Stimulated activated CD8-positive, alpha-beta memory T cell treated with anti-CD3 and anti-CD28 coated beads, Interleukin-12 subunit alpha, Interleukin-12 subunit beta, amount 100 ng/mL, for 1 hour (primary cell): ENCODE measurements around the gene SPATS2.
"Not testable (repeated sequence)": the region's sequence is repeated elsewhere in the genome, so short reads cannot be mapped to it uniquely, and the experiment has no call there.

Experiments
- DNase-seq: peaks from one replicate; pipeline ENCODE4 v3.0.0-alpha.2; 2020; ENCODE audit warnings: low read depth

The SPATS2 gene

DNA sequence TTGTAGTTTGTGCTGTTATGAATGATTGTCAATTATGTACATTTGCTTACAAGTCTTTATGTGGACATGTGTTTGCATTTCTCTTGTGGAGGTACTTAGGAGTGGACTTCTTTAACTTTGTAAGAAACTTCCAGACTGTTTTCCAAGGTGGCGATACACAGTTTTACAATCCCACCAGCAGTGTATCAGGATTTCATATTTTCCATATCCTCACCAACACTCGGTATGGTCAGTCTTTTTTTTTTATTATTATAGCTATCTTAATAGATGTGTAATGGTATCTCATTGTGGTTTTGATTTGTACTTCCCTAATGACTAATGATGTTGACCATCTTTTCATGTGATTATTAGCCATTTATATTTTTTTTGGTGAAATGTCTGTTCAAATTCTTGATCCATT, 97.9 kb downstream of the SPATS2 start:
- DNase-seq: no peak

DNA sequence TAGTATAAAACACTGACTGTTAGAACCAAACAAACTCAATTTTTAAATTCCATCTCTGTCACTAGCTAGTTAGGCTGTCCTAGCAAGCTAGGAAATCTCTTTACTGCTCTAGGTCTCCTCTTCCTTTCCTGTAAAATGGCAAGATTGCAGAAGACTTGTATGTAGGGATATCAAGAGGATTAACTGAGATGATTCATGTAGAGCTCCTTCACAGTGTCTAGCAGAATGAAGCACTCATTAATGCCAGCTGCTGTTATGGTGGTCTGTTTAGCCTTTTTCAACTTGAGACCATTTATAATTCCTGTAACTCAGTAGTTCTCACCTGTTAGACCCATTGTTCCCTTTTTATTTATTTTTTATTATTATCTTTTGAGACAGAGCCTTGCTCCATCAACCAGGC, 103.7 kb downstream of the SPATS2 start:
- no peak for DNase-seq

DNA sequence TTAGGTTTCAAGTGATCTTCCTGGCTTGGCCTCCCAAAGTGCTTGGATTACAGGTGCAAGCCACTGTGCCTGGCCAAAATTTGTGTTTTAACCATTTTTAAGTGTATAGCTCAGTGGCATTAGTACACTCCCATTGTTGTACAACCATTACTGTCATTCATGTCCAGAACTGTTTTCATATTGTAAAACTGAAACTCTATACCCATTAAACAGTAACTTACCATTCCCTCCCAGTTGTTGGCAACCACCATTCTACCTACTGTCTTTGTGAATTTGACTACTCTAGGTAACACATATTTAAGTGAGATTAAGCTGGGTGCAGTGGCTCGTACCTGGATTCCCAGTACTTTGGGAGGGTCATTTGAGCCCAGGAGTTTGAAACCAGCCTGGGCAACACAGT, 104.3 kb downstream of the SPATS2 start:
- DNase-seq: no peak

DNA sequence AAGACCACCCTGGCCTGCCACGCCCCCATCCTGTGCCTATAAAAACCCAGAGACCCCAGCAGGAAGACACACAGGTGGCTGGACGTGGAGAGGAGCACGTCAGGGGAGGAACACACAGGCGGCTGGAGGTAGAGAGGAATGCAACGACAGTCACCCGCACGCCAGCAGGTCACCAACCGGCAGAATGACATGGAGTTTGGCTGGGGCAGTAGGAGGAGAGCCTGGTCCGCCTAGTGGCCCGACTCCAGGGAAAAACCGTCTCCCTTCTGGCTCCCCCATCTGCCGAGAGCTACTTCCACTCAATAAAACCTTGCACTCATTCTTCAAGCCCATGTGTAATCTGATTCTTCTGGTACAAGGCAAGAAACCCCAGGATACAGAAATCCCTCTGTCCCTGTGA, 108.8 kb downstream of the SPATS2 start:
- DNase-seq: no peak

DNA sequence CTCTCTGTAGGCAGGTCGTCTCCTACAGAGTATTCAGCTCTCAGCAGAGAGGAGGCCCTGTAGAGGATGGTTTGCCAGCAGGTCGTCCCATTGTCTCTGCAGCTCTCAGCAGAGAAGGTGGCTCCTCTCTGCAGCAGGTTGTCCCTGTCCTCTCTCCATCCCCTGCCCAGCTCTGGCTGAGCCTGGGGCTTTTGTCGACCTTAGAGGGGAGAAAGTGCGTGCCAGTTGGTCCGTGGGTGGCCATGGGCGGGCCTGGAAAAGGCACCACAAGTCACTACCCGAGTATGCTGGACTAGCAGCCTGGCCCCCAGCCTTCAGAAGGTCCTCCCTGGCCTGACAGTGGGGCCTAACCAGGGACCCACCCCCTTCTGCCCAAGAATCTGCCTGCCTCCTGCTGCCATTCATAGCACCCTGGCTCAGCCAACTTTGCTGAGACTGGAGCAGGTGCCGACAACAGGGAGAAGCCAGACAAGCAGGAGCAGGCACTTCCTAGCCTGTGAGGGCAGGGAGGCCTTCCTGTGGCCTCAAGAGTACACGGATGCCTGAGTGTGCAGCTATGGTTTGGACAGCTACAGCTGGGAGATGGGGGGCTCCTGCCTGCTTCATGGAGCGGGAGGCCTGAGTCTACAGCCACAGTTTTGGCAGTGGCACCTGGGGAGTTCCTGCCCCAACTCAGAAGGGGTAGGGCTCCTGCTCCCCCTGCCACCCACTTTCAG, 111.8 kb downstream of the SPATS2 start:
- no peak for DNase-seq

DNA sequence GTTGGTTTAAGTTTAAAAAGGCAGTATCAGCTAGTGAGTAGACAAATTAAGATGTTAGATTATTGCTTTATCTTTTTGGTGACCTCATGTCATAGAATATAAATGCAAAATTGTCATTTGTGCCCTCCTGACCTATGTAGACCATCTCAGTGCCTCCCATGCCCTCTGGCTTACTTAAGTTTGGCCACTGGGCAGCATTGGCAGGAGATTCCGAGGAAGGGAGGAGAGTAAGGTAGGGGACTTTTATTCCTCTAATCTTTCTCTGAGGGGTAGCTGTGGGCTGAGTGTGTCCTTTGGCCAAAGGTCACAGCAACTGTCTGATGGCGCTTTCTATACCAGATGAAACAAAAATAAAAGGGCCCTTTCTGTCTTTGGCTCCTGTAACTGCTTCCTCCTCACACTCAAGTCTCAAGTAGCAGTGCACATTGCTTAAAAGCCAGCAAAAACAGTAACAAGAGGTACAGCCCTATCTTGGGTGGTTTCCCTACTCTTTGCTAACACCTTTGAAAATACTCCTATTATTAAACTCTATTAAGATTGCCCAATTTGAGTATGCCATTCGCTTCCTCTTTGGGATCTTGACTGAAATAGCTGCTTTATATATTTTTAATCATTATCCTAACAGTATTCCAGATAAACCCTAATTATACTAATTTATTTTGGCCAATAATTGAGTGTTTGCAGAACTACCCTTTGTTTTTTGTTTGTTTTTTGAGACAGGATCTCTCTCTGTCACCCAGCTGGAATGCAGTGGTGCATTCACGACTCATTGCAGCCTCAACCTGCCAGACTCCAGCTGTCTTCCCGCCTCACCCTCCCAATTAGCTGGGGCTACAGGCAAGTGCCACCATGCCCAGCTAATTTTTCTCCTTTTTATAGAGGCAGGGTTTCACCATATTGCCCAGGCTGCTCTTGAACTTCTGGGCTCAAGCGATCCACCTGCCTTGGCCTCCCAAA, 115.1 kb downstream of the SPATS2 start:
- no peak for DNase-seq

DNA sequence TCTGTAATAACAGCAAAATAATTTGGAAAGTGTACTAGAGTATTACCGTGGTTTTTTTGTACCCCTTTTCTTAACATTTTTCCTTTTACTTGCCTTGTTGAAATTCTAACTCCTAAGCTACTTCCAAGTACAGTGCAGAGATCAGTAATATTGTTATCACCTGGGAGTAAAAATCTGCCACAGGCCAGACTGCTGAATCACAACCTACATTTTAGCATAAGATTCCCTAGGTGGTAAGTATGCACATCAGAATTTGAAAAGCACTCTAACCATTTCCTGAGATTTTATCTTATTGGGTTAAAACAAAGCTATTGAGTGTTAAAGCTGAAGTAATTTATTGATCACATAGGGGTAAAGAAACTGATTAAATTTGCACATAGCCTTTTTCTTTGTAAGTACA, 116.4 kb downstream of the SPATS2 start:
- DNase-seq: no peak

DNA sequence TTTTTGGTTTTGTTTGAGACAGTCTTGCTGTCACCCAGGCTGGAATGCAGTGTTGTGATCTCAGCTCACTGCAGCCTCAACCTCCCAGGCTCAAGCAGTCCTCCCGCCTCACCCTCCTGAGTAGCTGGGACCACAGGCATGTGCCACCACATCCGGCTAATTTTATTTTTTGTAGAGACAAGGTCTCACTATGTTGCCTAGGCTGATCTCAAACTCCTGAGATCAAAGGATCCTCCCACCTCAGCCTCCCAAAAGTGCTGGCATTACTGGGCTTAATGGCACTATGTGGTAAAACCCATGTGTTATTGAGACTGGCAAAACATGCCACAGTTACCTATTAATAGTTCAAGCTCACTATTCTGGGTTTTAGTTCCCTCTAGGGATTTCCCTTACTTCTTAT, 120.3 kb downstream of the SPATS2 start:
- no peak for DNase-seq

DNA sequence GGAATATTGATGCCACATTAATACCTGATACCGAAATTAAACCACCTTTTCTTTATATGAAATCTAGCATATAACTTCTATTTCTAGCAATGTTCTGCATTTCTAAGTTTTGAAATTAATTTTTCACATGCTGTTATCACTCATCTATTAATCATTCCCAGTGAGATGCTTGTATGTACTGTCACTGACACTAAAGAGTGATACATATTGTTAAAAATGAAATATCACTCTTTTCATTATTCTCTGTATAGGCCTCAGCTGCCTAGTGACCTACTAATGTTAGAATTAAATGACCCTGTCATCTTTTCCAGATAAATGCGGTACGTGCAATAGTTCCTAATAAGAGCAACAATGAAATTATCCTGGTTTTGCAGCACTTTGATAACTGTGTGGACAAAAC, 121.9 kb downstream of the SPATS2 start:
- DNase-seq: no peak

DNA sequence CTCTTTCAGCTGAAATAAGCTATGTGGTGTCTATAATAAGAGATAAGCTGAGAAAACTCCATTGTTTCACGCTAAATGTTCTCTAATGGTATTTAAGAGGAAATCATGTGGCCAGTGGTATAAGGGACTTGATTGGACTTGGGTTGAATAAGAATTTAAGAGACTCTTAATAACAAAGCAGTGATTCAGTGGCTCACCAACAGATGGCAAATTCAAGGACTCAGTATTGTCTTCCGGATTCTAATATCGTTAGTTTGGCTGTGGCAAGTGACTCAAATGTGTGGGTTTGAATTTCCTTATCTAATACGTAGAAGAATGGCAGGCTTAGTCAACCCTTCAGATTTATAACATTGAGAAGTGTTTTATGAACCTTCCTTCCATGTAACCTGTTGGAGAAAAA, 122.5 kb downstream of the SPATS2 start:
- no peak for DNase-seq

DNA sequence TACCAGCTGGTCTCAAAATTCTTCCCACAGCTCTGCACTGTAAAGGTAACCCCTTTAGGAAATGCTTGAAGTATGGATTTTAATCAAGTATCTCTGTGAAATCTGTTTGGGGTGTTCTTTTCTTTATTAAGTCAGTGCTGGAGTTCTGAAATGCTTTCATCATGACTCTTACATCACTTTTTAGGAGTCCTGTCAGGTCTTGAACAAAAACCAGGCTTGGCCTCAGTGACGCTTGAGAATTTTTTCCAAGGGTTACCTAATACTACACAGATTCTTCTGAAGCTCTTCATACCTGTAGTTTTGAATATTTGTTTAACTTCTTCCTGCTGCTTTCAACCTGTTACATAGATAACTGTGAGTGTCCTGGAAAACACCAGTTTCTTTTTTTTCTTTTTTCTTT, 124.6 kb downstream of the SPATS2 start:
- DNase-seq: no peak

DNA sequence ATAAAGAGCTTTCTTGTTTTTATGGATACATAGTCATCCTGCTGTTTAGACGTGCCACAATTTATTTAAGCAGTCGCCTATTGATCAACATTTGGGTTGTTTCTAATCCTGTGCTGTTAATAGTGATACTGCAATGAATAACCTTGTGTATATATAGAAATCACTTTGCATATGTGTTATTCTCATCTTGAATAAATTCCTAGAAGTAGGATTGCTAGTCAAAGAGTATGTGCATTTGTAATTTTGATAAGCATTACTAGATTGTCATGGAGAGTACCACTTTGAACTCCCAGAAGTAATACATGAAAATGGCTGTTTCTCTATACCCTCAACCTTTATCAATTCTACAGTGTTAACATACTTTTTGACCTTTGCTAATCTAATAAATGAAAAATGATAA, 126.6 kb downstream of the SPATS2 start:
- DNase-seq: no peak

DNA sequence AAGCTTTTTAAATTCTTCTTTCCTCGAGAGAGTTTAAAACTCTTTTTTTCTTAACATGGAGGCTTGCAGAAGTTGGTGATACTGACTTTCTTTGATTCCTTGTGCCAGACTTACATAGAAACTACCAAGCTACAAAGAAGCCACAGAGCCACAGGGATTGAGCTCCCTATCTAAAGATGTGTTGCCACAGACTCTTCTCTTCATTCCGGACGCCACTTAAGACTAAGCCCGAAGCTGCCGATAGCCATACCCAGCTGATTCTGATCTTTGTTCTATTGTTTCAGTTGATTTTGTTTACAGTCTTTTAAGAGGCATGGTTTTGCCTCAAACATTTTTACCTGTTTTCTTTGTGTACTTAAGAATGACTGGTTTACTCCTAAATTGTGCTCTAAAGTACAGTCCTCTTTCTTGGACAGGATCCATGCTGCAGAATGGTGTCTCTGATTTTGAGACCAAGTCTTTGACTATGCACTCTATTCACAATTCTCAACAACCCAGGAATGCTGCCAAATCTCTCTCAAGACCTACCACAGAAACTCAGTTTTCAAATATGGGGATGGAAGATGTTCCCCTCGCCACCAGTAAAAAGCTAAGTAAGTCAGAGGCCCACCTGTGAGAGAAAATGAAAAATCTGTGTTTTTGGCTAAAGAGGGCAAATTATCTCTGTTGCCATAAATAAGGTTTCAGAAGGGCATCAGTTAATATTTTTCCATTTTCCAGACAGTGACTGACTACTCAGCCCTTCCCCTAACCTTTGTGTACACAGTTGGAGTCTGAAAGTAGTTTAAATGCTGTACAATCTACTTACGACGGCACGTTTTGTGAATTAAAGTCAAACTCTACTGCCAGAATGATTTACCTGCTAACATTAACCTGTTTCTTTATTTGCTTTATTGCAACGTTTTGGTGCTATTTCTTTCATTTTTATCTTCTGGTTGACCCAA, 129.4 kb downstream of the SPATS2 start:
- DNase-seq: no peak

DNA sequence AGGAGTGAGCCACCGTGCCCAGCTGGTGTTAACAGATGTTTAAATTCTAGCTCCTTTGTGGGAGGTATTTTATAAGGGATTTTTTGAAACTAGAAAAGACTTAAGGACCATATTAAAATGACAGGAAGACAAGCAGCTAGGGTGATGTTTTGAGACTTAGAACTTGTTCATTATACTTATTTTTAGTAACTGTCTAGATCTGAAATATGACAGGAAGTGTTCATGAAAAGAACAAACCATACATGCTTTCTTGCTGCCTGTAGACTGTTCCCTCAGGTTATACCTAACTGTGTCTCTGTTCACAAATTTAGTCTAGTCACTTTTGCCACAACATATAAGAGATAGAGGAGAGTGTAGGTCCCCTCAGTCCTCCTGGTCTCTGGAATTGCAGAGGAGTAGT, 134.6 kb downstream of the SPATS2 start:
- no peak for DNase-seq

DNA sequence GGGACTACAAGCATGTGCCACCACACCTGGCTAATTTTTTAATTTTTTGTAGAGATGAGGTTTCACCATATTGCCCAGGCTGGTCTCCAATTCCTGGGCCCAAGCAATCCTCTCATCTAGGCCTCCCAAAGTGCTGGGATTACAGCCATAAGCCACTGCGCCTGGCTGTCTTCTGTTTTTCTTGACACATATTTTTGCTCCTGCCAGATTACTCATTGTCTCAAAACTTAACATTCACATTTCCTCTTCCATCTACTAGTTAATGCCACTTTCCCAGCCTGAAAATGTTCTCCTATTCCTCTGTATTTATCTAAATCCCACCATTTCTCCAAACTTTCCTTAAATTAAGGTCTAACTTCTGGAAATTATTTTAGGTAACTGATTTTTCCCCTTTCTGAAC, 135.3 kb downstream of the SPATS2 start:
- no peak for DNase-seq

DNA sequence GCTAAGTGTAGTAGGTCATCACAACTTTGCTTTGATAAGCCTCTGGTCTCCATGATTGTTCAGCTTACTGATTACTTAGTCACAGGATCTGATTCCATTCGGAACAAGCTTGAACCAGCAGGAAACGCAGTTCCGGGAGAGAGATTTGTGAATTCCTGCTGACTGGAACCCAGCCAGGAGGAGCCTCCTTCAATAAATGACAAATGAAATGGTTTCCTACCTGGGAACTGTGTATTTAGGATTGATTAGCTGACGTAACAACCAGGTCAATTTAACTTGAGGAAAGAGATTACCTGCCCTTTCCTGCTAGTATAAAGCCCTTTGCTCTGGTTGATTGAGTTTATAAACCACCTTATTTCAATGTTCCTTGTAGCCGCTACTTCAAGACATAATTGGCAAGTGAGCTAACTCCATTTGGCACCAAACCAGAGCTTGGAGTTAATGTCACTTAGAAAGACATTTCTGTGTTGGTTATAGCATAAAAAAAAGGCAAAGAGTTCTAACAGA, 136.5 kb downstream of the SPATS2 start:
- DNase-seq: no peak

DNA sequence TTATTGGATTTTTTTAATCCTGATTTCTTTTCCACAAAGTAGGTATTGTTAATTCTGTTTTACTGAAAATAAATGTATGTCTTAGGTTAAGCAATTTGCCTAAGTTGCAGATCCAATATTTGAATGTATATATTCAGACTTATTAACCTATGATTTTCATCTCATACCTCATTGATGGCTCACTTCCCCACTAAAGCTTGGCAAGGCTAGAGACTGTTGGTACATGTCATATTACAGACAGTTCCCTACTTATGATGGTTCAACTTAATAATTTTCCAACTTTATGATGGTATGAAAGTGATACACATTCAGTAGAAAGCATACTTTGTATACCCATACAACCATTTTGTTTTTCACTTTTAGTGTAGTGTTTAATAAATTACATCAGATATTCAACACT, 138.4 kb downstream of the SPATS2 start:
- DNase-seq: no peak

DNA sequence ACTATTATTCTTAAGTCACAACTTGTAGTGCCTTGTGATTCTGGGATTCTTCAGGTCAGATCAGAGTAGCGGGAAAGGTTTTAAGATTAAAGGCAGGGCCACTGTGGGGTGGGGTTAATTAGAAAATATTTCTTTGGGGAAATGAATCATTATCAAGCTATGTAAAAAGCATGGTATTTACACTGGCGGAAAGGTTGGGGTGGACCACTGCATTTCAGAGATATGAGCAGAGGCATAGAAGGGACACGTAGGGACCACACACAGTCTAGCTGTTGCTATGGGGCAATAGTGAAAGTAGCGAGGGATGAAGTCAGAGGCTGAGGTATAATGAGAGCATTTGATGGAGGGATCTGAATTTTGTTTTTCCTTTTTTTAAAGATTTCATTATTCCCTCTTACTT, 139.9 kb downstream of the SPATS2 start:
- no peak for DNase-seq

DNA sequence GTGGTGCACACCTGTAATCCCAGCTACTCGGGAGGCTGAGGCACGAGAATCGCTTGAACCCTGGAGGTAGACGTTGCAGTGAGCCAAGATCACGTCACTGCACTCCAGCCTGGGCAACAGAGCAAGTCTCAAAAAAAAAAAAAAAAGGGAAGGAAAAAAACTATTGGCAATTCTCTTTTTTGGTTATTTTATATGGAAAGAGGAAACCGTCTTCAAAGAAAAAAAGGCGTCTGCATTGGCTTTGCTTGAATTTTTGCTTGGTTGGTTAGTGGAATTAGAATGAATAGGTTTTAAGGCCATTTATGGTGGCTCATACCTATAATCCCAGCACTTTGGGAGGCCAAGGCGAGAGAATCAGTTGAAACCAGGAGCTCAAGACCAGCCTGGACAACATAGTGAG, 142.4 kb downstream of the SPATS2 start:
- not testable (repeated sequence) for DNase-seq

DNA sequence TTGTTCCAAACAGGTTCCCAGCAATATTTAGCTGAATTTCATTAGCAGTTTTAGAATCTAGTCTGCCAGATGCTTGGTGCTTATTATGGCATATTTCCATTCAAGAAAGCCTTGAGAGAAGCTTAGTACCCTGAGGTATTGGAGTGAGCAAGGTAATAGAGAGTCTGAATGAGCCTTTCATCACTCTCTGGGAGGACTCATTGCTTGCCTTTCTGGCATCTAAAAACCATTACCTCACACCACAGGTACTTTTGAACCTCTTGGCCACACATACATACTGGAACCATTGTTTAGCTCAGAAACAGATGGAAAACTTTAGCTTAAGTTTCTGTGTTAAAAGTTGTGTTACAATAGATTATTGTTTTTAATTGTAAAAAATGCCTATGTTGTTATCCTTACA, 144.1 kb downstream of the SPATS2 start:
- no peak for DNase-seq

DNA sequence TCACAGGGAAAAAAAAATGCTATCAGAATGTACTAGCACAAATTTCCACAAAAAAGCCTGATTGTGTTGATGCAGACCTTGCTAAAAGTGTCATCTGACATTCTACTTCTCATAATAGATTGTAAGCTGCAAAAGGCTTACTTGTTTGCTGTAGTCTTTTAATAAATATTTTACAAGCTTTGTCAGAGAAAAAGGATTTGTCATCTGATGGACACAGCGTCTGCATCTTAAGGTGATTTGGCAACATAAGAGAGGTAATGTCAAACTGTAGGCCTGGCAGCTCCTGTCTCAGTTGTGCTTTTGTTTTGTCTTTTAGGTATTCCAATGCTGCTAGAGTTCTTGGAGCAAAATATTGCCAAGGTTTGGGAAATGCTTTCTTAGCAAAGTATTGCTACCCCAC, 145.3 kb downstream of the SPATS2 start:
- DNase-seq: no peak

DNA sequence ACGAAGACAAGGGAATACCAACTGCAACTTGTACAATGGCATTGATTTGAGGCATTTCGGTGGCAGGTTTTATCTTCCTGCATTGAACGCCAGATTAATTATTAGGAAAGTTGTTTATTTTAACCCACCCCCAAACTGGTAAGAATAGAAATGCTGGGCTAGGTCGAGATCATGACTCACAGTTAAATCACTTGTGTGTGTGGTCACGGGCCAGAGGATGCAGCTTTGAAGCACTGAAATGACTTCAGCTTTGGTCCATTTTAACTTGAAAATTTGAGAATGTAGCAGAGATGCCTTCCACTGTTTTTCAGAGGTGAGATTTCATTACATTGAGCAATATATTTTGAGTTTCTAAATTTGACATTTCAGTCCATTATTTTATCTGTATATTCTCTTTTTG, 148.0 kb downstream of the SPATS2 start:
- no peak for DNase-seq
